ENCODE data around the gene CYP2W1.
"Not testable (repeated sequence)": the region's sequence is repeated elsewhere in the genome, so short reads cannot be mapped to it uniquely, and the experiment has no call there.

Gene CYP2W1

DNA sequence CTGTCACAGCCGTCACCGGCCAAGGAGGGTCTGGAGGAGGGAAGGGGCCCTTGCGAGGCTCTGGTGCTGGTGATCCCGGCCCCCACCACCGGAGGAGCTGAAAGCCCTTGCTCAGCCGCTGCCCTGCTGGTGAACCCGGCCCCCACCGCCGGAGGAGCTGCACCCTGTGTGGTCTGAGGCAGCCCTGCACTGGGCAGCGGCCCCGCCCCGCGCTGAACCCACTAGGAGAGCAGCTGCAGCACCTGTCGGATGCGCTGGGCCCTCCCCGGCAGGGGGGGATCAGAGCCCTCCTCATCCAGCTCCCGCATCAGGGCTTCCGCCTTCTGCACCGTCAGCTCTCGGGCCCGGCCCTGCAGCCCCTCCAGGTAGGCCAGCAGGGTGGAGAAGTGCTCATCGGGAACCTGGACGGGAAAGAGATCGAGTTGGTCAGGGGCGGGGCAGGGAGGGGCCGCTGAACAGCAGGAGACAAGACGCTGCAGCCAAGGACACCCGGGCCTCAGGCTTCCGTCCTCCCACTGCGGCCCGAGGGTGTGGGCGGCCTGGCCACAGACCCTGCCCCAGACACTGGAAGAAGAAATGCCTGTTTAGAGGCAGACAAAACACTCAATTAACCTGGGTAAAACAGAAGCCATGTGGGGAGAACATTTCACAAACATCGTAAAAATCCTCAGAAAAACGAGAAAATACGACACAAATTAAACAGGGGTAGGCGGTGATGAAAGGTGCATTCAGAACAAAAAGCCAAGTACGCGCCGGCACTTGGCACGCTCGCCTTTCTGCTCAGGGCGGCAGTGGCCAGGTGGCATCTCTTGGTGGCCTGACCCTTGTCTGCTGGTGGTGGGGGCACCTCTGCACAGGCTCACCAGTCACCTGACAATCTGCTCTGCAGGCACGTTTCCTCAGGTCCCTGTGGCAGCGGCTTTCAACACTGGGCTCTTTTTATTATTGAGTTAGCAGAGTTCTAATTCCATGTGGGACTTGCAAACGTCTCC is 14.7 kb downstream of the CYP2W1 start:
- FAIRE-seq = no peak

GRCh38 chr7:999149-999879 is 16.3 kb downstream of the CYP2W1 start:
- FAIRE-seq = no peak

- no peak for FAIRE-seq
Measured at GRCh38 chr7:999941-1000935, 17.3 kb downstream of the CYP2W1 start.

GRCh38 chr7:1001069-1001770 is 18.2 kb downstream of the CYP2W1 start:
- FAIRE-seq = not testable (repeated sequence)

DNA sequence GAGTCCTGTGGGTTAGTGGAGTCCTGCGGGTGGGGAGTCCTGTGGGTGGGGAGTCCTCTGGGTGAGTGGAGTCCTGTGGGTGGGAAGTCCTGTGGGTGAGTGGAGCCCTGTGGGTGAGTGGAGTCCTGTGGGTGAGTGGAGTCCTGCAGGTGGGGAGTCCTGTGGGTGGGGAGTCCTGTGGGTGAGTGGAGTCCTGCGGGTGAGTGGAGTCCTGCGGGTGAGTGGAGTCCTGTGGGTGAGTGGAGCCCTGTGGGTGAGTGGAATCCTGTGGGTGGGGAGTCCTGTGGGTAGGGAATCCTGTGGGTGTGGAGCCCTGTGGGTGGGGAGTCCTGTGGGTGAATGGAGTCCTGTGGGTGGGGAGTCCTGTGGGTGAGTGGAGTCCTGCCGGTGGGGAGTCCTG is 19.0 kb downstream of the CYP2W1 start:
- FAIRE-seq = not testable (repeated sequence)

DNA sequence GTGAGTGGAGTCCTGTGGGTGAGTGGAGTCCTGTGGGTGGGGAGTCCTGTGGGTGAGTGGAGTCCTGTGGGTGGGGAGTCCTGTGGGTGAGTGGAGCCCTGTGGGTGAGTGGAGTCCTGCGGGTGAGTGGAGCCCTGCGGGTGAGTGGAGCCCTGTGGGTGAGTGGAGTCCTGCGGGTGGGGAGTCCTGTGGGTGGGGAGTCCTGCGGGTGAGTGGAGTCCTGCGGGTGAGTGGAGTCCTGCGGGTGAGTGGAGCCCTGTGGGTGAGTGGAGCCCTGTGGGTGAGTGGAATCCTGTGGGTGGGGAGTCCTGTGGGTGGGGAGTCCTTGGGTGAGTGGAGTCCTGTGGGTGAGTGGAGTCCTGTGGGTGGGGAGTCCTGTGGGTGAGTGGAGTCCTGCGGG is 19.5 kb downstream of the CYP2W1 start:
- FAIRE-seq = not testable (repeated sequence)

- FAIRE-seq = no peak
Measured at GRCh38 chr7:1004018-1004852, 21.3 kb downstream of the CYP2W1 start.

GRCh38 chr7:1005303-1005702 is 22.3 kb downstream of the CYP2W1 start:
- no peak for FAIRE-seq

GRCh38 chr7:1007901-1008300 is 24.9 kb downstream of the CYP2W1 start:
- no peak for FAIRE-seq

DNA sequence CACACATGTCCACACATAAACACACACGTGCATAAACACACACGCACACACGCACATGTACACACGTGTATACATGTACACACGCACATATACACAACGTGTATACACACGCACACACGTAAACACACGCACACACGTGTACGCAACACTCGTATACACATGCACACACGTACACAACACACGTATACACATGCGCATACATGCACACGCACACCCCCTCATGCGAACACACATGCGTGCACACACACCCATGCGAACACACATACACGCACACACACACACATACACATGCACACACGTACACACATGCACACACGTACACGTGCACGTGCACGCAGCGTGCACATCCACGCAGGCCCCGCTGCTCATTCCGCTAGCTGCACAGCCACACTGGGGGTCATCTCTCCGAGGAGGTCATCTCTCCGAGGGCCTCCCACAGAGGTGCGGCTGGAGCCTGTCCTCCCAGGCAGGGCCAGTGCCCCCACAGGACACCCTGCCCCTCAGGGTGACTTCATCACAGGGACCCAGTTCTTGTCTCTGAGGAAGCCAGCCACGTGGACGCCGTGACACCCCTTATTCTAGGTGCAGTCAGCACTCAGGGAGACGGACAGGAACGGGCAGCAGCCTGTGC is 25.9 kb downstream of the CYP2W1 start:
- no peak for FAIRE-seq

- no peak for FAIRE-seq
Measured at GRCh38 chr7:1009747-1010146, 26.8 kb downstream of the CYP2W1 start.

DNA sequence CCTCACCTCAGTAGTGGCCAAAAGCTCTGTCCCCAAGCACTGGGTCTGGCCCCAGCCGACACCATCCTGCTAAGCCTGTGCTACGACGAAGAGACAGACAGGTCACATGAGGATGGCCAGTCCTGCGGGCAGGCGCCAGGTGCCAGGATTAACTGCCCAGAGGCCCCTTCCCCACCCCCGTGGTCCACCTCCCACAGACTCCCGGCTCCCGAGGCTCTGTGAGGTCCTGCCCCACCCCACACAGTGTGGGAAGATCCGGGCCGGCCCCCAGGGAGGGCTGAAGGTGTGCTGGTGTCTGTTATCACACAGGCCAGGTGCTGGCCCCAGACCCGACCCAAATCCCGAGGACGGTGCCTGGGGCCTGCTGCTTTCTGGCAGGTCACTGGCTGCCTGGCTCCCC is 27.2 kb downstream of the CYP2W1 start:
- no peak for FAIRE-seq

GRCh38 chr7:1011297-1012003 is 28.5 kb downstream of the CYP2W1 start:
- no peak for FAIRE-seq

DNA sequence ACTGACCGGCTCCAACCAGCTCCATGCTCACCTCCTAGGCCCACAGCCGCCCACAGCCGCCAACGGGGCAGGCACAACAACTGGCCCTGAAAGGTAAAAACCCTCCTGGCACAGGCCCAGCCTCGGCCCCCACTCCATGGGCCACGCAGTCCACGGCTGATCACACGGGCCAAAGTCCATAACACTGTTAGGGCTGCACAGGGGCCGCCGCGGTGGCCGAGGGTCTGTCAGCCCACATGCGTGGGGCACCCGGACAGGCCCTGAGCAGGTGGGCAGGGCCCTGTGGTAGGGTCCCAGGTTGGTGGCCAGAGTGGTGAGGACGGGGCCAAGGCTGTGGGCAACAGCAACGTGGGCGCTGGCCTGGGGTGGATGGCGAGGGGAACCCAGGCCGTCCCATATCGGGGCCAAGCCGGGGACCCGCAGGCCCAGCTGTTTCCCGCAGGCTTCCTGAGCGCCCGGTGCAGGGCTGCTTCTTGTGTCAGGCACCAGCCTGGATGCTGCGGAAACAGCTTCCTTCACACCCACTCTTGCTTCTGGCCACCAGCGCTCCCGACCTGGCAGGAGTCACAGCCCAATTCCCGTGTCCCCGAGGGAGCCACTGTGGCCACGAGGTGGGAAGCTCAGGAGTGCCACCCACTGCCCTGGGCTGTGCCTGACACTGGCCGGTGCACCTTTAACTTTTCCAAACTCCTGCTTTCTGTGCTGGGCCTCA is 29.2 kb downstream of the CYP2W1 start:
- no peak for FAIRE-seq

DNA sequence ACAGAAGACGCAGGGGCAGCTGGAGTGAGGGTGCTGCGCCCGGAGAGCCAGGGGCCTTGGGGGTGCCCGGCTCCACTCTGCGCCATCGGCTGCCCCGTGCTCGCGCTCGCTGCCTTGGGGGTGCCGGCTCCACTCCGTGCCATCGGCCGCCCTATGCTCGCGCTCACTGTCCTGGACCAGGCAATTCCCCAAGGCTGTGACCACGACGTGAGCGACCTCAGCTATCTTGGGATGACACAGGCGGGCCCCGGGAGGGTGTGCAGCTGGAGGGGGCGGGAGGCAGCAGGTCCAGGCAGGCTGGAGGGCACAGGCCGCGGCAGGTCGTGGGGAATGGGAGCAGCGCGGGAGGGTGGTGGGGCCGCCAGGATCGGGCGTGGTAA is 29.7 kb downstream of the CYP2W1 start:
- FAIRE-seq = no peak

DNA sequence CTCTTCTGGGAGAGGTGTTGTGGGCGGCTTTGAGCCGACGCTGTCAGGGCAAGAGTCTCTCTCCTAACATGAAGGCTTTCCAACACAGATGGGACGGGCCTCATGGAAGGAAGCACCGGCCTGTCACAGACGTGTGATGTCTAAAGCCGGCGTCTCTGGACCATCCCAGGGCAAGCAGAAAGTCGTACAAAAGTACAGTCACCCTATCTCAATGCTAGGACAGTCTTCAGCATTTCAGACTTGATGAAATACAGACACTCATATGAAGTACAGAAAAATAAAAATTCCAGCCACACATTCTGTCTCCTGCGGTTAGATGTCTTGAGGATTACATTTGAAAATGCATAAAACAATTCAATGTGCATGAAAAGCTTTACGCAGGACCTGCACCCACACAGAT is 30.6 kb downstream of the CYP2W1 start:
- FAIRE-seq = no peak

DNA sequence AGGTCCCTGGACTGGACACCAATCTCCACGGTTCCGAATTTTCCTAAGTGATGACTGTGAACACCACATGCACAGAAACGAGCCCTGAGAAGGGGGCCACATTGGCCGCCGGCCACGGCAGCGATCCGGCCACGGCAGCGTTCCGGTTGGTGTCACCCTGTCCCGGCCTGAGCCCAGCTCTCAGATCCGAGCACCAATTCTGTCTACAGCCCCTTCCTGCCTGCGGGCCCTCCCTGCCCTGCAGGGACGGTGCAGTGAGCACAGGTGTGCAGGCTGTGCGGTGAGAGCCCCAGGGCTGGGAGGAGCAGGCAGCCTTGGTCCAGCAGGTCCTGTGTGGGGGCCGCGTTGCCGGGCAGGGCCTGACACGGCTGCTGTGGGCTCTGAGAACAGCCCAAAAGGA is 31.7 kb downstream of the CYP2W1 start:
- no peak for FAIRE-seq

DNA sequence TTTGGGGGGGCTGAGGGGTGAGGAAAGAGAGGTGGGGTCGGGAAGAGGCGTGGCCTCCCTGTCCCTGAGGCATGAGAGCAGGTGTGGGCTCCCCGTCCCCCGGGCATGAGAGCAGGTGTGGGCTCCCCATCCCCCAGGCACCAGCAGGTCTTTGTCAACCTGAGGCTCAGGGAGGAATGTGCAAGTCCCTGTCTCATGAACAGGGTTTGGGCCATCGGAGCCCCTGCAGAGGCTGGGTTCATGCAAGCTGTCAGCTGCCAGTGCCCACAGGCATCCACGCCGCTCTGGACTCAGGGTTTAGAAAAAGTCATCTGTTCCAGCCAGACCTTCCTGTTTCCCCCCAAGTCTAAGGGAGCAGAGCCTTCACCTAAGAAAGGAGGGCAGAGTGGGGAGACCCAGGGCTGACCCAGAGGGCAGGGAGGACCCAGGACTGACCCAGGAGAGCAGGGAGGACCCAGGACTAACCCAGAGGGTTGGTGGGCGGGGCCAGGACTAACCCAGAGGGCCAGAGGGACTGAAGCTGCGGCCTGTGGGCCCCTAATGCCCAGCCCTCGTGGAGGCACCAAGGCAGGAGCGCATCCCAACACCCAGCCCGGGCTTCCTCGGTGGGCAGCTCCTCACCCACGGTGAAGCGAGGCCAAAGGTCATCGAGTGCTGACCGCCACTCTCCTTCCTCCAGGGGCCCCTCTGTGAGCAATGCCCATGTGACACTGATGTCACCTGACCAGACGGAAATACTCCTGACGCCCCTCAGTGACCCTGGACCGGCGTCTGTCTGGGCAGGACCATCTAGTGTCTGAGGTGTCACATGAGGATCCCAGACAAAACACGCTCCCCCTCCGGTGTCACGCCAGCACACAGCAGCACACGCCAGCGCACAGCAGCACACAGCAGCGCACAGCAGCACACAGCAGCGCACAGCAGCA is 32.5 kb downstream of the CYP2W1 start:
- FAIRE-seq = no peak
